SU-DHL-6 (cell line): ENCODE results near the gene C10orf95.

Experiments
- H2AFZ ChIP-seq: fragments of 200-600 bp; sonication (generic); 2 replicates; pipeline ENCODE4 v1.6.1; 2014; ENCODE audit warnings: low read depth, mild to moderate bottlenecking, moderate library complexity, mixed read lengths, antibody characterized with exemption, low read length; ENCODE audit not compliant: severe bottlenecking
- H3F3A ChIP-seq: fragments of 200-600 bp; shearing (Covaris generic); 2 replicates; pipeline ENCODE4 v1.6.0; 2016; ENCODE audit warnings: antibody characterized with exemption, mild to moderate bottlenecking; ENCODE audit not compliant: insufficient read depth
- H3K27ac ChIP-seq: fragments of 200-600 bp; sonication (generic); 2 replicates; pipeline ENCODE4 v1.5.1; 2016; ENCODE audit warnings: low read depth, mild to moderate bottlenecking, low read length, moderate library complexity, mixed read lengths
- H3K27me3 ChIP-seq: fragments of 200-600 bp; sonication (generic), shearing (Covaris generic); 2 replicates; pipeline ENCODE4 v1.6.0; 2014; ENCODE audit warnings: mild to moderate bottlenecking, low read length
- H3K36me3 ChIP-seq: fragments of 200-600 bp; sonication (generic); 2 replicates; pipeline ENCODE4 v1.6.1; 2014; ENCODE audit warnings: mild to moderate bottlenecking, low read length, mixed read lengths
- H3K4me2 ChIP-seq: fragments of 300-600, 200-600 bp; shearing (Covaris generic), sonication (generic); 2 replicates; pipeline ENCODE4 v1.6.0; 2014; ENCODE audit warnings: low read length, low read depth, mild to moderate bottlenecking; ENCODE audit not compliant: poor library complexity, severe bottlenecking
- H3K4me3 ChIP-seq: fragments of 200-600 bp; sonication (generic); 2 replicates; pipeline ENCODE4 v1.5.1; 2014; ENCODE audit warnings: antibody characterized with exemption, low read length, mild to moderate bottlenecking, mixed read lengths; ENCODE audit not compliant: insufficient read depth, poor library complexity, severe bottlenecking
- H3K79me2 ChIP-seq: fragments of 200-600 bp; sonication (generic); 2 replicates; pipeline ENCODE4 v1.6.1; 2014; ENCODE audit warnings: mild to moderate bottlenecking, low read length, moderate library complexity; ENCODE audit not compliant: insufficient read depth
- H3K9ac ChIP-seq: fragments of 200-600 bp; sonication (generic); 2 replicates; pipeline ENCODE4 v1.7.0; 2014; ENCODE audit warnings: mild to moderate bottlenecking, low read length
- H3K9me2 ChIP-seq: fragments of 200-600 bp; sonication (generic); replicated peaks from 2 replicates; pipeline ENCODE4 v1.6.1; 2014; ENCODE audit warnings: low read length; ENCODE audit not compliant: insufficient read depth
- H3K9me3 ChIP-seq: fragments of 200-600 bp; sonication (generic); 2 replicates; pipeline ENCODE4 v1.6.1; 2014; ENCODE audit warnings: low read length, mixed read lengths; ENCODE audit not compliant: insufficient read depth
- H4K20me1 ChIP-seq: fragments of 200-600 bp; sonication (generic); 2 replicates; pipeline ENCODE4 v1.6.1; 2014; ENCODE audit warnings: low read depth, mild to moderate bottlenecking, antibody characterized with exemption, low read length, moderate library complexity, mixed read lengths
- CTCF ChIP-seq: fragments of 200-600 bp; sonication (generic); IDR thresholded peaks from one replicate; pipeline ENCODE4 v1.5.1; 2017; ENCODE audit warnings: antibody characterized with exemption, mild to moderate bottlenecking, low read length, moderate library complexity; ENCODE audit not compliant: insufficient read depth, poor library complexity, severe bottlenecking
- EZH2phosphoT487 ChIP-seq: fragments of 200-600 bp; sonication (generic), shearing (Covaris generic); conservative IDR thresholded peaks from 2 replicates; pipeline ENCODE4 v1.6.1; 2018; ENCODE audit warnings: mild to moderate bottlenecking, antibody characterized with exemption, low read length, moderate library complexity, mixed read lengths

C10orf95 gene

GRCh38 chr10:102435133-102435497 is 16.2 kb downstream of the C10orf95 start:
- Histone ChIP-seq H3K79me2 (0 out of 2 replicates have a peak, but pooled peaks cover 8% of the 10 kb centered on the region), H3K27me3 (no peaks in the 10 kb centered on the region), H4K20me1 (no peaks in the 10 kb centered on the region), H3K4me2 (no peak overlapping the region), H3K4me3 (no peak overlapping the region), H3K9ac (no peak overlapping the region), H2AFZ (no peak overlapping the region), H3K9me3 (no peaks in the 10 kb centered on the region), H3F3A (0 out of 2 replicates have a peak, but pooled peaks cover 5% of the 10 kb centered on the region), H3K9me2 (no peaks in the 10 kb centered on the region), H3K36me3 (no peaks in the 10 kb centered on the region), H3K27ac (no peak overlapping the region)
- TF ChIP-seq EZH2phosphoT487 (no peak), CTCF (no peak)

- Histone ChIP-seq H3F3A (0 out of 2 replicates have a peak, but pooled peaks cover 5% of the 10 kb centered on the region), H3K4me3 (no peak overlapping the region), H4K20me1 (no peaks in the 10 kb centered on the region), H3K9me2 (no peaks in the 10 kb centered on the region), H3K36me3 (no peaks in the 10 kb centered on the region), H3K4me2 (no peak overlapping the region), H3K9ac (no peak overlapping the region), H2AFZ (no peak overlapping the region), H3K9me3 (no peaks in the 10 kb centered on the region), H3K79me2 (0 out of 2 replicates have a peak, but pooled peaks cover 8% of the 10 kb centered on the region), H3K27me3 (no peaks in the 10 kb centered on the region), H3K27ac (no peak overlapping the region)
- TF ChIP-seq EZH2phosphoT487 (no peak), CTCF (no peak)
Observed at GRCh38 chr10:102434394-102435132, 16.8 kb downstream of the C10orf95 start.

- TF ChIP-seq EZH2phosphoT487 (no peak), CTCF (no peak)
- Histone ChIP-seq H3F3A (0 out of 2 replicates have a peak, but pooled peaks cover 5% of the 10 kb centered on the region), H4K20me1 (no peaks in the 10 kb centered on the region), H3K9me2 (no peaks in the 10 kb centered on the region), H3K36me3 (no peaks in the 10 kb centered on the region), H3K4me2 (no peak overlapping the region), H3K79me2 (0 out of 2 replicates have a peak, but pooled peaks cover 8% of the 10 kb centered on the region), H2AFZ (no peak overlapping the region), H3K27me3 (no peaks in the 10 kb centered on the region), H3K9me3 (no peaks in the 10 kb centered on the region), H3K27ac (no peak overlapping the region), H3K9ac (no peak overlapping the region), H3K4me3 (no peak overlapping the region)
Observed at GRCh38 chr10:102433619-102434046, 17.7 kb downstream of the C10orf95 start.
